C4-2B (cell line): Measurements from ENCODE around the gene TCFL5.

ENCODE experiments used
- ZFX ChIP-seq: fragments of 450-650 bp; IDR thresholded peaks from 2 replicates; pipeline ENCODE4 v1.6.1; 2017
- TF ChIP-seq, protein P1 (sequence below): fragments of 450-650 bp; conservative IDR thresholded peaks from 2 replicates; pipeline ENCODE4 v1.5.1; 2017; ENCODE audit warnings: mild to moderate bottlenecking

DNA sequence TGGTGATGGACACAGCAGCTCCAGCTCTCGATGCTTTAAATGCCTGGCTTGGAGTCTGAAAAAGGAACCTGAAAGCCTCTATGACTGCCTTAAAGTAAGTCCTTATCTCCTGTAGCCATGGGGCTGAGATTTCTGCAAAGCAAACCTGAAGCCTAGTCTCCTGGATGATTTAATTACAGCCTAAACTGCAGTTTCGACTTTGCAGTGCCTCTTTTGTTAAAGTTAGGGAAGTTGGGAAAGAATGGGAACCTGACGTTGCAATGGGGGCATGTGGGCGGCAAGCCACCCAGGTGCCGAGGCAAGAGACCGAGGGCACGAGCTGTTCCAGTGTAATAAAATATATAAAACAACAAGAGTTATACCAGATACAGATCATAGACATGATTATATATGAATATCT is 11.7 kb upstream of the TCFL5 start:
- TF ChIP-seq, protein P1, sequence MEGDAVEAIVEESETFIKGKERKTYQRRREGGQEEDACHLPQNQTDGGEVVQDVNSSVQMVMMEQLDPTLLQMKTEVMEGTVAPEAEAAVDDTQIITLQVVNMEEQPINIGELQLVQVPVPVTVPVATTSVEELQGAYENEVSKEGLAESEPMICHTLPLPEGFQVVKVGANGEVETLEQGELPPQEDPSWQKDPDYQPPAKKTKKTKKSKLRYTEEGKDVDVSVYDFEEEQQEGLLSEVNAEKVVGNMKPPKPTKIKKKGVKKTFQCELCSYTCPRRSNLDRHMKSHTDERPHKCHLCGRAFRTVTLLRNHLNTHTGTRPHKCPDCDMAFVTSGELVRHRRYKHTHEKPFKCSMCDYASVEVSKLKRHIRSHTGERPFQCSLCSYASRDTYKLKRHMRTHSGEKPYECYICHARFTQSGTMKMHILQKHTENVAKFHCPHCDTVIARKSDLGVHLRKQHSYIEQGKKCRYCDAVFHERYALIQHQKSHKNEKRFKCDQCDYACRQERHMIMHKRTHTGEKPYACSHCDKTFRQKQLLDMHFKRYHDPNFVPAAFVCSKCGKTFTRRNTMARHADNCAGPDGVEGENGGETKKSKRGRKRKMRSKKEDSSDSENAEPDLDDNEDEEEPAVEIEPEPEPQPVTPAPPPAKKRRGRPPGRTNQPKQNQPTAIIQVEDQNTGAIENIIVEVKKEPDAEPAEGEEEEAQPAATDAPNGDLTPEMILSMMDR = no peak
- no peak for TF ChIP-seq ZFX
